K562 (cell line): Measurements from ENCODE around the gene AARSD1. TPM values are rescaled to one million over a fixed set of nuclear protein-coding genes. Genes with fewer than 3 reads are reported as not detected.

Experiments
- ATAC-seq: fragments of 200-7000 bp; cut with Tn5 transposase; 3 replicates; pipeline ENCODE4 v1.9.1; 2020; ENCODE audit warnings: moderate library complexity
- BruUV-seq: library from RNA; stranded (reverse); fragments of 400-500 nt; replicated peaks from 2 replicates; lab custom pipeline; 2021; lab: Mats Ljungman, UMichigan
- CTCF ChIA-PET: fragments of 300-600 bp; formaldehyde crosslinking; extraction: SDS; loops from one replicate; lab custom pipeline; 2021; ENCODE audit warnings: low intra/inter-chr PET ratio; lab: Yijun Ruan, JAX
- POLR2A ChIA-PET: fragments of 300-600, 350-650 bp; sonication (Branson Sonifier 250); formaldehyde crosslinking; extraction: SDS; loops from one replicate; lab custom pipeline; 2021; ENCODE audit warnings: antibody characterized with exemption, inconsistent platforms; lab: Yijun Ruan, JAX
- DNase-seq, 4 experiments: peaks; one replicate each; pipeline versions ENCODE4 v3.0.0 to v3.0.0-alpha.2; 2011 to 2018; ENCODE audit warnings: low spot score in 3 of 4, mixed read lengths in 3 of 4; ENCODE audit errors: extremely low read depth in 1 of 4
- FAIRE-seq: peaks from 2 replicates; lab custom pipeline; 2011; peaks lifted over from hg19 to GRCh38; lab: Jason Lieb, UNC
- H2AFZ ChIP-seq: 2 replicates; pipeline ENCODE4 v1.6.0; 2011; ENCODE audit warnings: low read depth, low read length, control low read depth, inconsistent platforms
- H3K27ac ChIP-seq: fragments of 200-600 bp; 3 replicates; pipeline ENCODE4 v1.8.0; 2011; ENCODE audit warnings: low read depth, mild to moderate bottlenecking, control low read depth, inconsistent platforms, low read length, moderate library complexity, mixed read lengths; ENCODE audit errors: extremely low read depth
- H3K27me3 ChIP-seq, 2 experiments: fragments of 300-600 bp in 1 of 2; 2 replicates in 1 of 2; 3 replicates in 1 of 2; pipeline versions ENCODE4 v1.6.0 to v1.8.0; 2011; ENCODE audit warnings: inconsistent platforms in 2 of 2, low read length in 2 of 2, mild to moderate bottlenecking in 1 of 2, mixed read lengths in 1 of 2, moderate library complexity in 1 of 2; ENCODE audit not compliant: control insufficient read depth in 2 of 2, insufficient read depth in 2 of 2
- H3K36me3 ChIP-seq: fragments of 300-600 bp; 3 replicates; pipeline ENCODE4 v1.8.0; 2011; ENCODE audit warnings: mild to moderate bottlenecking, low read length, inconsistent platforms; ENCODE audit not compliant: control insufficient read depth, insufficient read depth
- H3K4me1 ChIP-seq, 2 experiments: fragments of 200-600 bp in 1 of 2; replicated peaks in 1 of 2; 2 replicates in 1 of 2; 3 replicates in 1 of 2; pipeline versions ENCODE4 v1.5.1 to v1.8.0; 2011; ENCODE audit warnings: inconsistent platforms in 2 of 2, low read length in 2 of 2, mild to moderate bottlenecking in 1 of 2, mixed read lengths in 1 of 2, moderate library complexity in 1 of 2; ENCODE audit not compliant: control insufficient read depth in 2 of 2, insufficient read depth in 2 of 2
- H3K4me2 ChIP-seq: 2 replicates; pipeline ENCODE4 v1.6.1; 2011; ENCODE audit warnings: low read length, control low read depth, inconsistent platforms, mixed read lengths; ENCODE audit not compliant: insufficient read depth
- H3K4me3 ChIP-seq: fragments of 200-600 bp; sonication (generic), shearing (Covaris generic); 2 replicates; pipeline ENCODE4 v1.5.1; 2016; ENCODE audit warnings: control low read depth, inconsistent platforms
- H3K79me2 ChIP-seq: fragments of 200-600 bp; 3 replicates; pipeline ENCODE4 v1.8.0; 2011; ENCODE audit warnings: low read length, inconsistent platforms; ENCODE audit not compliant: control insufficient read depth, insufficient read depth
- H3K9ac ChIP-seq, 2 experiments: 2 replicates each; pipeline versions ENCODE4 v1.6.0 to v1.6.1; 2011; ENCODE audit warnings: low read depth in 2 of 2, low read length in 2 of 2, control low read depth in 1 of 2, inconsistent platforms in 1 of 2, mild to moderate bottlenecking in 1 of 2, mixed read lengths in 1 of 2; ENCODE audit not compliant: insufficient read depth in 1 of 2
- H3K9me1 ChIP-seq: one replicate; pipeline ENCODE4 v1.6.0; 2011; ENCODE audit warnings: inconsistent platforms, mild to moderate bottlenecking, low read length, moderate library complexity; ENCODE audit not compliant: control insufficient read depth, insufficient read depth
- H3K9me3 ChIP-seq: replicated peaks from 2 replicates; pipeline ENCODE4 v1.5.1; 2011; ENCODE audit warnings: low read depth, low read length, inconsistent platforms; ENCODE audit not compliant: control insufficient read depth, insufficient read depth
- H4K20me1 ChIP-seq: replicated peaks from 2 replicates; pipeline ENCODE4 v1.6.1; 2011; ENCODE audit warnings: low read length, inconsistent platforms, mixed read lengths; ENCODE audit not compliant: control insufficient read depth, insufficient read depth
- EP400 ChIP-seq: fragments of 450-650 bp; IDR thresholded peaks from 2 replicates; pipeline ENCODE4 v1.6.1; 2017; ENCODE audit warnings: antibody characterized with exemption, mild to moderate bottlenecking, moderate library complexity
- FOXK2 ChIP-seq, 2 experiments: fragments of 450-650 bp; IDR thresholded peaks in 1 of 2; conservative IDR thresholded peaks in 1 of 2; 2 replicates each; pipeline ENCODE4 v1.6.1; 2016; ENCODE audit warnings: low read depth in 2 of 2, mild to moderate bottlenecking in 1 of 2
- HOXB6 ChIP-seq: fragments of 250-450 bp; sonication (Bioruptor Pico); IDR thresholded peaks from 2 replicates; pipeline ENCODE4 v1.5.1; 2022; ENCODE audit warnings: mild to moderate bottlenecking, borderline replicate concordance
- MTA1 ChIP-seq: fragments of 450-650 bp; IDR thresholded peaks from 2 replicates; pipeline ENCODE4 v1.6.1; 2017; ENCODE audit warnings: borderline replicate concordance
- NFRKB ChIP-seq: fragments of 450-650 bp; IDR thresholded peaks from 2 replicates; pipeline ENCODE4 v1.6.1; 2016; ENCODE audit warnings: low read depth
- PTTG1 ChIP-seq: fragments of 450-650 bp; IDR thresholded peaks from 2 replicates; pipeline ENCODE4 v1.6.1; 2016; ENCODE audit warnings: low read depth, mild to moderate bottlenecking, missing genetic modification characterization, missing compliant biosample characterization
- TAF9B ChIP-seq: fragments of 450-650 bp; IDR thresholded peaks from 2 replicates; pipeline ENCODE4 v1.6.1; 2018; ENCODE audit warnings: mild to moderate bottlenecking; ENCODE audit not compliant: partially characterized antibody
- ZNF24 ChIP-seq: fragments of 450-650 bp; IDR thresholded peaks from 2 replicates; pipeline ENCODE4 v1.6.1; 2016
- WGBS: fragments of 100-300 bp; shearing (Covaris generic); methylation state at CpG from one replicate; pipeline ENCODE4 v1.1.6; 2016; ENCODE audit warnings: low coverage, mixed read lengths; ENCODE audit not compliant: insufficient coverage; ENCODE audit errors: missing lambda C conversion rate; 5-methylcytosine and 5-hydroxymethylcytosine counted together
- in situ Hi-C: fragments of 300-500 bp; cut with MboI; formaldehyde crosslinking; loops from 4 replicates; pipeline ENCODE4 v1.15.0; 2018; ENCODE audit warnings: inconsistent platforms, mixed read lengths
- intact Hi-C: fragments of 100-400 bp; cut with micrococcal nuclease; formaldehyde crosslinking; loops from 2 replicates; pipeline ENCODE4 v1.14.2; 2022
- polyA plus RNA-seq, 8 experiments: library from polyadenylated mRNA; depleted of rRNA in 4 of 8; stranded (reverse) in 5 of 8; unstranded in 3 of 8; fragments of >200 nt; fragmentation: Nextera tagmentation in 2 of 8; fragmentation: Illumina TruSeq in 1 of 8; extraction: Ambion mirVana in 2 of 8; extraction: Trizol in 1 of 8; gene quantifications; 2 replicates each; pipeline versions ENCODE4 v1.2.1 to v1.2.3, GENCODE V29; 2011 to 2014; ENCODE audit warnings: inconsistent platforms in 1 of 8, missing spikeins in 1 of 8
- total RNA-seq, 7 experiments: library from RNA; depleted of rRNA in 6 of 7; stranded (reverse); fragments of >200 nt in 6 of 7; fragmentation: Illumina TruSeq in 2 of 7; extraction: Trizol in 2 of 7; gene quantifications; 2 replicates each; pipeline versions ENCODE4 v1.2.1 to v1.2.3, GENCODE V29; 2011 to 2021; ENCODE audit warnings: low replicate concordance in 1 of 7
- TF ChIP-seq, protein P1 (sequence below): sonication (generic); IDR thresholded peaks from 2 replicates; pipeline ENCODE4 v1.6.1; 2016
- TF ChIP-seq, protein P2 (sequence below): IDR thresholded peaks from 2 replicates; pipeline ENCODE4 v1.6.1; 2014; ENCODE audit warnings: antibody characterized with exemption

Gene AARSD1
- total and polyA plus RNA-seq, 9 of the 15 experiments (the other 6 are each of a cell fraction or from before 2014, with no cell fraction given) = 51.7 to 98.5 (median 68.6) TPM

DNA sequence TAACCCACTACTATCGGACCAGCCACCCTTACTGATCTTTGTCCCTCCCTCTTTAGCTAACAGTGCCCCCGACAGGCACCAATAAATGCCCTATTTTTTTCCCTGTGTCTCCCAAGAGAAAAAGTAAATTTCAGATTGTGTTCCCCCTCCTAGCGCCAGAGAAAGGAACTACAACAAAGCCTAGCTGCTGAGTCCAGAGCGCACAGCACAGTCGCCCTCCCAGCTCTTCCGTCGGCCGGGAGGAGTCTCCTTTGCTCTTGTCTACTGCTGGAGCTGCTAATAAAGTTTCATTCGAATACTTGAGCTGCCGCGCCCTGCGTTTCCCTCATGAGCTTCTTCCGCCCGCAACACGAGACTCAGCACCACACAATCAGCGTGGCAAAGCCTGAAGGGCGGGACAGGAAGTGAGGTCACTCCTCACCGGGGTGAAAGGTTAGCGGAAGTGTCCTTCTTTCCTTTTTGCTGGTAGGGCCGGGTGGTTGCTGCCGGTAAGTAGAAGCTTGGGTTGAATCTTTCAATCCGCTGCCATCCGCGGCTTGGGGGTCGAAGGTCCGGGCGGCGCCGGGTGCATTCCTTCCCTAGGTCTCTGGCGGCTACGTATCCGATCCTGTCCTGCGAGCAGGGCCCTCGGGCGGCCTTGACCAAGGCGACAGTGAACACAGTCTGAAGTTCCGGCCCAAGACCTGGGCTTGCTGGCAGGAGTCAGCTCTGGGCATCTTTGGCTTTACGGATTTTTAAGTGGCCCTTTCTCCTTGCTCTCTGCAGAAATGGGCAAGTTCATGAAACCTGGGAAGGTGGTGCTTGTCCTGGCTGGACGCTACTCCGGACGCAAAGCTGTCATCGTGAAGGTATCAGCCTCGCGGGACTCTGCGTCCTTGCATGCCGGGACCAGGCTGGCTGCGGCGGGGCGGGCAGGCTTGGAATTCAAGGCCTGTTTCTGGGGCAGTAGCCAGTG lies 34.0 kb upstream of the AARSD1 start, which contains the start of gene RPL27:
TSS of gene RPL27 (plus strand) at position 436 of the 955 bp plus-strand sequence. CDS start at position 768, 332 bp downstream.
- TSS peak; percentile 76 for BruUV-seq
- ChIA-PET CTCF (interaction anchor here (0.6 to 1.4 kb wide), 5 partner anchors 60 to 485 kb away, joined by 3 to 8 read pairs (median 3); partner anchors contain the start of genes AOC2, DHX8 and PSME3), POLR2A (interaction anchor here (0.5 to 2.7 kb wide), 41 partner anchors 8 to 563 kb away, joined by 3 to 31 read pairs (median 5); partner anchors contain the start of genes AOC2, BECN1, IFI35 and NBR1)
- intact Hi-C loops = loop anchor here (1.0 to 5.0 kb wide), 3 partner anchors 34 to 155 kb away; partner anchors contain the start of gene AARSD1
- H3K4me2 ChIP-seq = peak within 1 kb of the TSS; percentile 99
- H3K4me1 ChIP-seq = peaks cover 14 to 18% of the 10 kb centered on the region in 2 experiments; a peak in 4 of 5 replicates
- no peaks in the 10 kb centered on the region for H3K27me3 ChIP-seq
- H3K9me1 ChIP-seq = no peaks in the 10 kb centered on the region
- peaks cover 59% of the 10 kb centered on the region for H3K36me3 ChIP-seq
- H3K27ac ChIP-seq = peak within 1 kb of the TSS; percentile 94
- H4K20me1 ChIP-seq = peaks cover 6% of the 10 kb centered on the region
- WGBS = 1% methylated on average over 41 of the region's 49 CpGs
- peak within 1 kb of the TSS; percentile 85 for H2AFZ ChIP-seq
- H3K9ac ChIP-seq = peak within 1 kb of the TSS; percentile 92 to 95
- peak; percentile 96 for ATAC-seq
- FAIRE-seq = peak; percentile 99
- H3K9me3 ChIP-seq = no peaks in the 10 kb centered on the region
- peak; percentile 90 to 99 (median 92) for DNase-seq
- H3K4me3 ChIP-seq = peak within 1 kb of the TSS; percentile 93
- H3K79me2 ChIP-seq = peaks cover 33% of the 10 kb centered on the region
- in situ Hi-C loops = no loop called here
- TF ChIP-seq, protein P1, sequence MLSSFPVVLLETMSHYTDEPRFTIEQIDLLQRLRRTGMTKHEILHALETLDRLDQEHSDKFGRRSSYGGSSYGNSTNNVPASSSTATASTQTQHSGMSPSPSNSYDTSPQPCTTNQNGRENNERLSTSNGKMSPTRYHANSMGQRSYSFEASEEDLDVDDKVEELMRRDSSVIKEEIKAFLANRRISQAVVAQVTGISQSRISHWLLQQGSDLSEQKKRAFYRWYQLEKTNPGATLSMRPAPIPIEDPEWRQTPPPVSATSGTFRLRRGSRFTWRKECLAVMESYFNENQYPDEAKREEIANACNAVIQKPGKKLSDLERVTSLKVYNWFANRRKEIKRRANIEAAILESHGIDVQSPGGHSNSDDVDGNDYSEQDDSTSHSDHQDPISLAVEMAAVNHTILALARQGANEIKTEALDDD = 0 out of 2 replicates have a peak, but pooled peaks have one; percentile 14
- TF ChIP-seq MTA1 (peak; percentile 52; the same call in 1 of the 2 replicates), TAF9B (peak; percentile 98), FOXK2 (conservative IDR thresholded peaks at IDR 0.05 in 1 of 2, IDR thresholded peaks at IDR 0.05 in 1 of 2; ENCODE audit: low read depth in 2 of 2) (peak; percentile 96 to 98), EP400 (peak; percentile 99), PTTG1 (tag) (no peak), NFRKB (peak; percentile 63; the same call in 1 of the 2 replicates), HOXB6 (no peak), ZNF24 (peak; percentile 79; the same call in 1 of the 2 replicates)
- TF ChIP-seq, protein P2, sequence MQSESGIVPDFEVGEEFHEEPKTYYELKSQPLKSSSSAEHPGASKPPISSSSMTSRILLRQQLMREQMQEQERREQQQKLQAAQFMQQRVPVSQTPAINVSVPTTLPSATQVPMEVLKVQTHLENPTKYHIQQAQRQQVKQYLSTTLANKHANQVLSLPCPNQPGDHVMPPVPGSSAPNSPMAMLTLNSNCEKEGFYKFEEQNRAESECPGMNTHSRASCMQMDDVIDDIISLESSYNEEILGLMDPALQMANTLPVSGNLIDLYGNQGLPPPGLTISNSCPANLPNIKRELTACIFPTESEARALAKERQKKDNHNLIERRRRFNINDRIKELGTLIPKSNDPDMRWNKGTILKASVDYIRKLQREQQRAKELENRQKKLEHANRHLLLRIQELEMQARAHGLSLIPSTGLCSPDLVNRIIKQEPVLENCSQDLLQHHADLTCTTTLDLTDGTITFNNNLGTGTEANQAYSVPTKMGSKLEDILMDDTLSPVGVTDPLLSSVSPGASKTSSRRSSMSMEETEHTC = peak; percentile 90; the same call in 1 of the 2 replicates
